GM12865 (cell line): ENCODE results near the gene PKNOX2.

Source experiments
- DNase-seq: peaks from one replicate; pipeline ENCODE4 v3.0.0; 2010; ENCODE audit warnings: low read depth
- H3K4me3 ChIP-seq: 2 replicates; pipeline ENCODE4 v1.5.1; 2011; ENCODE audit warnings: mild to moderate bottlenecking, low read depth, low read length, control low read depth
- TF ChIP-seq, protein P1 (sequence below): IDR thresholded peaks from 2 replicates; pipeline ENCODE4 v1.5.1; 2011; ENCODE audit warnings: low read length, control low read depth, low read depth, inconsistent platforms; ENCODE audit not compliant: insufficient read depth; ENCODE audit errors: missing control alignments

PKNOX2 gene

DNA sequence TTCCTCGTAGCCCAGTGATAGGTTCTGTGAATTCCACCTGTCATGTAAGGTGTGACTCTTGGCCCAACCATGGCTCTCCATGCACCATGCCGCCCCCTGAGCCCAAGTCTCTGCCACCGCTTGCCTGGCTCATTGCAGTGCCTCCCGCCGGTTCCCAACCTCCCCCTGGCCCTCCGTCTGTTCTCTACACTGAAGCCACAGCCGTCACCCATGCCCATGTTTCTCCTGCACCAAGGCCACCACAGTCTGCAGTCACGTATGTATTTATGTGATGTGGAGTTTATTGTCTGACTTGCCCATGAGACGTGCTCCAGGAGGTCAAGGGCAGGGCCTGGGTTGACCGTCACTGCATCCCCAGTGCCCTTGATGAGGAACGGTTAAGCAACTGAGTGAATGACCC is 35.9 kb downstream of the PKNOX2 start:
- no peak overlapping the region for H3K4me3 ChIP-seq
- no peak for DNase-seq
- TF ChIP-seq, protein P1, sequence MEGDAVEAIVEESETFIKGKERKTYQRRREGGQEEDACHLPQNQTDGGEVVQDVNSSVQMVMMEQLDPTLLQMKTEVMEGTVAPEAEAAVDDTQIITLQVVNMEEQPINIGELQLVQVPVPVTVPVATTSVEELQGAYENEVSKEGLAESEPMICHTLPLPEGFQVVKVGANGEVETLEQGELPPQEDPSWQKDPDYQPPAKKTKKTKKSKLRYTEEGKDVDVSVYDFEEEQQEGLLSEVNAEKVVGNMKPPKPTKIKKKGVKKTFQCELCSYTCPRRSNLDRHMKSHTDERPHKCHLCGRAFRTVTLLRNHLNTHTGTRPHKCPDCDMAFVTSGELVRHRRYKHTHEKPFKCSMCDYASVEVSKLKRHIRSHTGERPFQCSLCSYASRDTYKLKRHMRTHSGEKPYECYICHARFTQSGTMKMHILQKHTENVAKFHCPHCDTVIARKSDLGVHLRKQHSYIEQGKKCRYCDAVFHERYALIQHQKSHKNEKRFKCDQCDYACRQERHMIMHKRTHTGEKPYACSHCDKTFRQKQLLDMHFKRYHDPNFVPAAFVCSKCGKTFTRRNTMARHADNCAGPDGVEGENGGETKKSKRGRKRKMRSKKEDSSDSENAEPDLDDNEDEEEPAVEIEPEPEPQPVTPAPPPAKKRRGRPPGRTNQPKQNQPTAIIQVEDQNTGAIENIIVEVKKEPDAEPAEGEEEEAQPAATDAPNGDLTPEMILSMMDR: no peak

DNA sequence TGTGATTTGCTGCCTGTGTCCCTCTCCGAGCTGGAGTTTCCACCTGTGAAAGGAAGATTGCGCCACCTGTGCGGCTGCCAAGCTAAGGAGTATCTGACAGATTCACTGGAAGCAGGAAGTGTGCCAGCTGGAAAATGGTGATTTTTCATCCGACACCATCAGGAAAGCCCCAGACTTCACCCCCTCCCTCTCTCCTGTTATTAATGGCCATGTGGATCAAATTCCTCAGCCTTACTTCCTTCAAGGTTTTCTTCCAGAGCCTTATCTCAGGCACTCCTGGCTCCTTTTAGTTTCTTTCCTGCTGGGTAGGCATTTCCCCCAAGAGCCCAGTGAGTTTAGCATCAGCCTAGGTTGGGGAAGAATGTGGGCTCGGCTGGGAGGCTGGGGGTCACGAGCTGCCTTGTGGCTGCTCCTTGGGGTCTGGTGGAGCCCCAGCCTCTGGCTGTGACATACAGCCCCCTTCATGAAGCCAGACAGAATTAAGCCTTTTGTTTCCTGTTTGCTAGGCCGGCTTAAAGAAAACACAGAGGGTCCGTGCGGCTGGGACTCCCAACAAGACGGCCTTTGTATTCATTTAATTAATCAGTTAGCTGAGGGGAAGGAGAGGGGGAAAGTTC is 37.1 kb downstream of the PKNOX2 start:
- no peak overlapping the region for H3K4me3 ChIP-seq
- no peak for DNase-seq
- TF ChIP-seq, protein P1: no peak

DNA sequence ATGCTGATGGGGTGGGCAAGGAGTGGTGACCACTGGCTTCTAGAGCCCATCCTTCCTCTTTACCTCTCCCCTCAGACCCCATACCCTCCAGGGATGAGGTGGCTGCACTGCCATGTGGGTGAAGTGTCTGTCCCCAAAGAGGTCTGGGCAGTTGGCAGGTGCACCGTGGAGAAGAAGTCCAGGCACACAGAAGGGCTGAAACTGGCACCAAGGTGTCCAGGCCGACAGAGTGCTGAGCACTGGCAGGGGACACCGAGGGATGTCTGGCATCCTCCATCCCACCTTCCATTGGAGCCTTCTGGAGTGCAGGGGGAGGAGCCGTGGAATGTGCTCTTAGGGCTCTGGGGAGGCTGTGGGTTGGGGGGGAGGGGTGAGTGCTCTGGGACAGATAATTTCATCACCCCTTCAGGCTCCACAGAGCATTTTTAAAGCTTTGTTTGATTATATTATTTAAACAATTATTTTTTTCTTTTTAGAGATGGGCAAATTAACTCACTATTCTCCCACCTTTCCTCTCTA is 37.9 kb downstream of the PKNOX2 start:
- DNase-seq: no peak
- TF ChIP-seq, protein P1: no peak
- H3K4me3 ChIP-seq: no peak overlapping the region

DNA sequence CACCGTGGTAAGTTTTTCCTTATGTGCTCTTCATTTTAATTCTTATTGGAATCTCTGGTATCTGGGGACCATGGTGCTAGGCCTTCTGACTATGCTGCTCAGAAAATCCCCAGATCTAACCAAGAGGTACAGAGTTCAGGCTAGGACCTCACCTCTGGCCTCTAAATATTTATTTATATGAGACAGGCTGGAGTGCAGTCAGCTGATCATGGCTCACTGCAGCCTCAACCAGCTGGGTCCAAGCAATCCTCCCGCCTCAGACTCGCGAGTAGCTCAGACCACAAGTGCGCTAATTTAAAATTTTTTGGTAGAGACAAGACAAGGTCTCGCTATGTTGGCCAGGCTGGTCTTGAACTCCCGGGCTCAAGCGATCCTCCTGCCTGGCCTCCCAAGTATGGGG is 38.4 kb downstream of the PKNOX2 start:
- no peak overlapping the region for H3K4me3 ChIP-seq
- no peak for DNase-seq
- TF ChIP-seq, protein P1: no peak

DNA sequence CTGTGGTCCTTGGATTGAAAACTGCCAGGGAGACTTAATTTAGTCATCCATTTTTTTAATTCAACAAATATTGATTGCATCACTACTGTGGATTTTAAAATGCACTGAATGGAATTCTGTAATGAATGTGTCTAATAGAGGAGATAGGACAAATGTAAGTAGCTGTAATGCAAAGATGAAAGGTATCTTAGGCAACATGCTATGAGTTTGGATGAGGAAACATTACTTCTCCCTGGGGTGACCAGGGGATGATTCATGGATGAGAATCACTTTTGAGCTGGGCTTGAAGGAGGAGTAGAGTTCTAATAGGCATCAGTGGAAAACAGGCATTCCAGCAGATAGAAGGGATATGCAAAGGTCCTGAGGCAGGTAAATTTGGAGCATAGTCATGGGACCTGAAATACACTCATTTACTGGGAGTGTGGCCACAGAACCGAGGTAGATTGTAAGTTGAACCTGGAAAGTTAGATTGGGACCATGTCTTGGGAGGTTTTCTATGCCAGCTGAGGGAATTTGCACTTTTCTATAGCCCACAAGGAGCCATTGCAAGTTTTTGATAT is 43.4 kb downstream of the PKNOX2 start:
- no peak overlapping the region for H3K4me3 ChIP-seq
- no peak for DNase-seq
- TF ChIP-seq, protein P1: no peak

DNA sequence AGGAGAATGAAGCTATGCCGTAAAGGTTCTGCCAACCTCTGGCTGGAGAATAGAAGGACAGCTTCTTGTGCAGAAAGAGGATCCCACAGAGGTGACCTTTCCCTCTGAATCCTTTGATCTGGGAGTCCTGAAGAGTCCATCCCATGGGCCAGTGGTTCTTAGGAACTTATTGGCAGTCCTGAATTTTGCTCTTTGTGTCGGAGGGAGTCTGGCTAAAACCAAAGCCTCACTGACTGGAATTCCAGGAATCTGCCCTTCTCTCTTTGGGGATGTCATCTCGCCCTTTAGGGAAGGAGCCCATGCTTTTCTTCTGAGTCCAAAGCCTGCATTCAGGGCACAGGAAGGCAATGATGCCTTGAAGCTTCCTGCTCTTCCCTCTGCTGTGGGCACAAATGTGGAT is 45.5 kb downstream of the PKNOX2 start:
- no peak overlapping the region for H3K4me3 ChIP-seq
- TF ChIP-seq, protein P1: no peak
- no peak for DNase-seq
